Common myeloid progenitor, CD34-positive (primary cell): ENCODE results near the gene RGS14. TPM values are rescaled to one million over a fixed set of nuclear protein-coding genes. Genes with fewer than 3 reads are reported as not detected.

Experiments
- CTCF ChIA-PET: fragments of 350-600 bp; sonication (Branson Sonifier 250); formaldehyde crosslinking; loops from one replicate; lab custom pipeline; 2021; ENCODE audit warnings: antibody characterized with exemption; lab: Charles Lee
- POLR2A ChIA-PET: fragments of 350-600 bp; sonication (Branson Sonifier 250); formaldehyde crosslinking; loops from one replicate; lab custom pipeline; 2021; ENCODE audit warnings: antibody characterized with exemption; lab: Charles Lee
- DNase-seq, 3 donors: peaks; one replicate each; pipeline versions ENCODE4 v3.0.0 to v3.0.0-alpha.2; 2013
- H3K27ac ChIP-seq, 2 experiments: 1 replicate in 1 of 2; 2 replicates in 1 of 2; pipeline ENCODE4 v1.7.0; 2013; ENCODE audit warnings: inconsistent platforms in 2 of 2, low read length in 2 of 2, mild to moderate bottlenecking in 2 of 2, low read depth in 1 of 2, moderate library complexity in 1 of 2; ENCODE audit not compliant: severe bottlenecking in 2 of 2, insufficient read depth in 1 of 2, poor library complexity in 1 of 2
- H3K27me3 ChIP-seq, 5 experiments: replicated peaks in 2 of 5; 1 replicate in 3 of 5; 2 replicates in 2 of 5; pipeline versions ENCODE4 v1.6.1 to v1.7.0; 2013; ENCODE audit warnings: low read length in 4 of 5, mild to moderate bottlenecking in 2 of 5, moderate library complexity in 2 of 5, inconsistent platforms in 1 of 5; ENCODE audit not compliant: insufficient read depth in 5 of 5, control insufficient read depth in 4 of 5
- H3K36me3 ChIP-seq, 4 experiments: 1 replicate in 2 of 4; 2 replicates in 2 of 4; pipeline versions ENCODE4 v1.6.1 to v1.7.0; 2013; ENCODE audit warnings: low read length in 3 of 4, control low read depth in 1 of 4, mild to moderate bottlenecking in 1 of 4; ENCODE audit not compliant: control insufficient read depth in 4 of 4, insufficient read depth in 4 of 4
- H3K4me1 ChIP-seq, 4 experiments: 1 replicate in 3 of 4; 2 replicates in 1 of 4; pipeline versions ENCODE4 v1.6.1 to v1.7.1; 2013; ENCODE audit warnings: low read length in 3 of 4, mild to moderate bottlenecking in 3 of 4, control low read depth in 1 of 4, inconsistent platforms in 1 of 4, moderate library complexity in 1 of 4; ENCODE audit not compliant: control insufficient read depth in 4 of 4, insufficient read depth in 4 of 4; ENCODE audit errors: control extremely low read depth in 1 of 4
- H3K4me3 ChIP-seq, 7 experiments: 1 replicate in 4 of 7; 2 replicates in 3 of 7; pipeline versions ENCODE4 v1.5.1 to v1.7.0; 2013; ENCODE audit warnings: mild to moderate bottlenecking in 7 of 7, low read length in 6 of 7, moderate library complexity in 6 of 7, inconsistent platforms in 2 of 7, low read depth in 2 of 7, control low read depth in 1 of 7; ENCODE audit not compliant: insufficient read depth in 4 of 7, control insufficient read depth in 1 of 7; ENCODE audit errors: extremely low read depth in 1 of 7
- H3K9me3 ChIP-seq, 5 experiments: 1 replicate in 4 of 5; 2 replicates in 1 of 5; pipeline versions ENCODE4 v1.6.1 to v1.7.1; 2013; ENCODE audit warnings: low read length in 4 of 5, mild to moderate bottlenecking in 2 of 5, inconsistent platforms in 1 of 5, low read depth in 1 of 5, moderate library complexity in 1 of 5; ENCODE audit not compliant: control insufficient read depth in 4 of 5, insufficient read depth in 2 of 5; ENCODE audit errors: control extremely low read depth in 1 of 5
- WGBS: methylation state at CpG from one replicate; pipeline ENCODE4 v1.1.5; 2013; ENCODE audit not compliant: insufficient coverage; 5-methylcytosine and 5-hydroxymethylcytosine counted together
- polyA plus RNA-seq: library from polyadenylated mRNA; unstranded; fragments of 120-200 nt; gene quantifications from one replicate; pipeline ENCODE4 v1.2.1, GENCODE V29; 2013

The RGS14 gene, protein sequence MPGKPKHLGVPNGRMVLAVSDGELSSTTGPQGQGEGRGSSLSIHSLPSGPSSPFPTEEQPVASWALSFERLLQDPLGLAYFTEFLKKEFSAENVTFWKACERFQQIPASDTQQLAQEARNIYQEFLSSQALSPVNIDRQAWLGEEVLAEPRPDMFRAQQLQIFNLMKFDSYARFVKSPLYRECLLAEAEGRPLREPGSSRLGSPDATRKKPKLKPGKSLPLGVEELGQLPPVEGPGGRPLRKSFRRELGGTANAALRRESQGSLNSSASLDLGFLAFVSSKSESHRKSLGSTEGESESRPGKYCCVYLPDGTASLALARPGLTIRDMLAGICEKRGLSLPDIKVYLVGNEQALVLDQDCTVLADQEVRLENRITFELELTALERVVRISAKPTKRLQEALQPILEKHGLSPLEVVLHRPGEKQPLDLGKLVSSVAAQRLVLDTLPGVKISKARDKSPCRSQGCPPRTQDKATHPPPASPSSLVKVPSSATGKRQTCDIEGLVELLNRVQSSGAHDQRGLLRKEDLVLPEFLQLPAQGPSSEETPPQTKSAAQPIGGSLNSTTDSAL
- 49.6 TPM for polyA plus RNA-seq

DNA sequence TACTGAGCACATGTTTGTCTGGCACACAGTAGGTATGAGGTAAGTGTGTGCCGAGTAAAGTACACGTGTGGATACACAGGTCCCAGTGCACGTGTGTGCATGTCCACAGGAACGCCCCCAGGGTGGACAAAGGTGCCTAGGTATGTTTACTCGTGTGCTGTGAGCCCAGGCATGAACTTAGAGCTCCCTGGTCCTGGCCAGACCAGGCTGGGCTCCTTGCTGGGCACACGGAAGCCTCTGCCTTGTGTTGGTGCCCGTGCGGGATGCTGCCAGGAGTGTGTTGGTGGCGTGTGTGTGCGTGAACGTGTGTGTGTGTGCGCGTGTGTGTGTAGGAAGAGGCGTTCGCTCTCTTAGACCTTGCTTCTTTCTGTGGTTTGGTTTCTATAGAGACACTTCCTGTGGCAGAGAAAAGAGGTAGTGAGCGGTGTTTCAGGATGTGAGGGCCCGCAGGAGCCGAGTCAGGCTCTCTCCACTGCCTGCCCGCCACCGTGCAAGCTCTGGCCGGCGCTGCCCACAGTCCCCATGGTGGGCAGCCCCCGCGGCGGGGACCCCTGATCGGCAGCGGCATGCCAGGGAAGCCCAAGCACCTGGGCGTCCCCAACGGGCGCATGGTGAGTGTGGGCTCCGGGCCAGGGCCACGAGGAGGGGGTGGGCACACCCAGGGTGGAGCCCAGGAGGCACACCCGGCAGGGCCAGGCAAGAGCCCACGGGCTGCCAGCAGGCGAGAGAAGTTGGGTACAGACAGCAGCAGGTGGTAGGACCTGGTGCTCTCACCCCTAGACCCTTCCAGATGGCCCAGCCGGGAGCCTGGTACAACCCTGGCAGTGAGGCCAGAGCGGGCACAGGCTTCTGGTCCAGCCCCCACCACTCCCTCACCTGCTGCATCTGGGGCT lies at the start of gene RGS14:
Gene RGS14, plus strand, starts transcription at position 466 of the 893 bp plus-strand sequence. Its CDS starts 101 bp downstream, at position 567.
- CTCF ChIA-PET = interaction anchor here (1.3 to 13.7 kb wide), 9 partner anchors 14 to 49 kb away, joined by 3 to 131 read pairs (median 9); partner anchors contain the start of gene SLC34A1
- H3K4me3 ChIP-seq = peak within 1 kb of the TSS; percentile 65 to 93 (median 84)

GRCh38 chr5:177308740-177309139 lies 49.0 kb upstream of the RGS14 start:
- no peak for DNase-seq
- ChIA-PET POLR2A (interaction anchor here (1.6 kb wide), 1 partner anchor 53 kb away, joined by 5 read pairs; no protein-coding TSS in a partner anchor), CTCF (interaction anchor here (0.8 to 5.6 kb wide), 23 partner anchors 9 to 199 kb away, joined by 3 to 42 read pairs (median 7); partner anchors contain the start of genes LMAN2, PDLIM7, RGS14 and SLC34A1)
- peaks cover 12 to 93% (median 90%) of the 10 kb centered on the region in 4 experiments for H3K4me1 ChIP-seq
- H3K27me3 ChIP-seq = no peaks in the 10 kb centered on the region
- 92% methylated on average over 11 of the region's 11 CpGs for WGBS
- no peak overlapping the region for H3K27ac ChIP-seq
- H3K9me3 ChIP-seq = no peaks in the 10 kb centered on the region
- peaks cover 0 to 38% (median 7%) of the 10 kb centered on the region in 4 experiments for H3K36me3 ChIP-seq
- peak overlapping the region in 3 of 7 experiments; percentile 4 to 35 (median 4) for H3K4me3 ChIP-seq

More for the DNA sequence above, at the start of gene RGS14:
- Histone ChIP-seq H3K9me3 (no peaks in the 10 kb centered on the region), H3K27ac (peak within 1 kb of the TSS; percentile 77 to 85), H3K27me3 (no peaks in the 10 kb centered on the region), H3K36me3 (peaks cover 0 to 2% (median 0%) of the 10 kb centered on the region in 4 experiments), H3K4me1 (peaks cover 8 to 83% (median 72%) of the 10 kb centered on the region in 4 experiments)
- POLR2A ChIA-PET = no interaction called here
- WGBS = 0% methylated on average over 33 of the region's 37 CpGs
- DNase-seq = peak; percentile 94 to 98 (median 96)

DNA sequence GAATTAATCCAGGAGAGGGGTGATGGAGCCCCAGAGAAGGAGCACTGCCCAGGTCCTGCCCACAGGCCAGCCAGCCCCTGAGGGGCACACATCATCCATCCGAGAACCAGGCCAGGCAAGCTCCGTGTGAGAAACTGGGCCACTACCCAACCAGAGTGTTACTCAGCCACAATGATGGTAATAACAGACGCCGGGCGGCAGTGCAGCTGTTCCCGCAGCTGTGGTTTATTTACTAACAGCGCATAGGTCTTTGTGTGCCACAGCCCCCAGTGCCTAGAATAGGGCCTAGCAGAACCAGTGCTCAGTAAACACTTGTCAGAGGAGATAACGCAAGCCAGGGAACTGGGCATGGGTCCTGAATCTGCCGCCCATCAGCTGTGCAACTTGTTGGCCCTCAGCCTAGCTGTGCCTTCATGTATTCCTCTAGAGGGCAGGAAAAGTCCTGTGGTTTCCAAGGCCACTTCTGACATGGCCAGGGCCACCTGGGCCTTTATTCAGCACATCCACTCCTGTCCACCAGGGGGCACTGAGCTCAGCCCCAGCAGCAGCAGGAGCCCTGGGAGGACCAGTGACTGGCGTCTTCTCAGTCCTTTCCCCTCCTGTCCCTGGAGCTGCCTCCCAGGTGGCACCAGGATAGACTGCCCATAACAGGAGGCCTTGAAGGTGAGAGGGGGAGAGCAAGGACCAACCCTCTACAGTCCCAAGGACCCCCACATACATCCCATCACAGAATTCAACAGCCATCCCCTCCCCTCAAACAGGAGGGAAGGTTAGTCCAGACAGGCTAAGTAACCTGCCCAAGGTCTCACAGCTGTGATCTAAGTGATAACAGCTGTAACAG lies 48.2 kb upstream of the RGS14 start:
- Histone ChIP-seq H3K9me3 (no peaks in the 10 kb centered on the region), H3K27ac (no peak overlapping the region), H3K36me3 (peaks cover 0 to 38% (median 7%) of the 10 kb centered on the region in 4 experiments), H3K27me3 (no peaks in the 10 kb centered on the region), H3K4me1 (peaks cover 7 to 86% (median 83%) of the 10 kb centered on the region in 4 experiments), H3K4me3 (peak overlapping the region in 1 of 7 experiments; percentile 81)
- CTCF ChIA-PET = interaction anchor here (0.7 to 5.6 kb wide), 35 partner anchors 8 to 198 kb away, joined by 3 to 42 read pairs (median 6); partner anchors contain the start of genes LMAN2, PDLIM7, RGS14 and SLC34A1
- DNase-seq = peak; percentile 65 to 77 (median 76)
- POLR2A ChIA-PET = no interaction called here
- 89% methylated on average over 6 of the region's 10 CpGs for WGBS

DNA sequence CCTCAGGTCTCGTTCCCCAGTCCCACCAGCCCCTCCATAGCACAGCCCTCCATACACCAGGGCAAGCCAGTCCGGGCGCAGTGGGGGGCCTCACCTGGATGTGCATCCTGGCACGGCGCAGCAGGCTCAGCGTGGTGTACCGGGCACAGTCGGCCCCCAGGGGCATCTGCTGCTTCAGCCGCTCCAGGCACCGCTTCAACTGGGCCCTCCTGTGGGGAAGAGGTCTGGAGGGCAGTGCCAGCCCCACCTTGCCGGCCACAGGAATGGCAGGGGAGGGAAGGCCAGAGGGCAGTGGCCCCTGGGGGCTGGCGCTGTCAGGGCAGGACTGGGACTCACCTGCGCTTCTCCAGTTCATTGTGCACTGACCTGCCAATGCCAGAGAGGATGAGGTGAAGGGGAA lies 47.4 kb upstream of the RGS14 start:
- peaks cover 0 to 38% (median 6%) of the 10 kb centered on the region in 4 experiments for H3K36me3 ChIP-seq
- ChIA-PET CTCF (interaction anchor here (0.7 to 5.6 kb wide), 29 partner anchors 9 to 198 kb away, joined by 3 to 42 read pairs (median 7); partner anchors contain the start of genes LMAN2, PDLIM7, RGS14 and SLC34A1), POLR2A (interaction anchor here (0.6 to 1.0 kb wide), 3 partner anchors 9 to 10 kb away, joined by 3 to 4 read pairs (median 4); no protein-coding TSS in a partner anchor)
- H3K4me3 ChIP-seq = peak overlapping the region in 5 of 7 experiments; percentile 26 to 89 (median 73)
- DNase-seq = no peak
- H3K9me3 ChIP-seq = no peaks in the 10 kb centered on the region
- H3K27me3 ChIP-seq = no peaks in the 10 kb centered on the region
- H3K27ac ChIP-seq = no peak overlapping the region
- 97% methylated on average over 12 of the region's 13 CpGs for WGBS
- H3K4me1 ChIP-seq = peaks cover 7 to 79% (median 76%) of the 10 kb centered on the region in 4 experiments

- peaks cover 4 to 74% (median 70%) of the 10 kb centered on the region in 4 experiments for H3K4me1 ChIP-seq
- ChIA-PET CTCF (interaction anchor here (1.0 to 5.6 kb wide), 21 partner anchors 9 to 197 kb away, joined by 3 to 42 read pairs (median 10); partner anchors contain the start of genes LMAN2, RGS14 and SLC34A1), POLR2A (interaction anchor here (0.6 to 1.0 kb wide), 3 partner anchors 9 to 11 kb away, joined by 3 to 4 read pairs (median 4); no protein-coding TSS in a partner anchor)
- H3K27me3 ChIP-seq = no peaks in the 10 kb centered on the region
- peak overlapping the region; percentile 13 to 89 (median 70) for H3K4me3 ChIP-seq
- H3K36me3 ChIP-seq = peaks cover 0 to 33% (median 4%) of the 10 kb centered on the region in 4 experiments
- DNase-seq = peak; percentile 83 to 97 (median 95)
- H3K27ac ChIP-seq = no peak overlapping the region
- H3K9me3 ChIP-seq = no peaks in the 10 kb centered on the region
- WGBS = 0% methylated on average over 8 of the region's 20 CpGs
Measured at GRCh38 chr5:177310757-177311391, 46.9 kb upstream of the RGS14 start.
